Ishikawa (cell line): ENCODE measurements around the gene RABGAP1L.

Experiments
- EP300 ChIP-seq: IDR thresholded peaks from 2 replicates; pipeline ENCODE4 v1.6.1; 2012; ENCODE audit warnings: borderline replicate concordance
- FOXM1 ChIP-seq: IDR thresholded peaks from 2 replicates; pipeline ENCODE4 v1.6.1; 2012; ENCODE audit warnings: low read depth, borderline replicate concordance
- NFIC ChIP-seq: IDR thresholded peaks from 2 replicates; pipeline ENCODE4 v1.6.1; 2012
- TCF12 ChIP-seq: IDR thresholded peaks from 2 replicates; pipeline ENCODE4 v1.6.1; 2012; ENCODE audit warnings: low read depth
- TF ChIP-seq, protein P1 (sequence below): IDR thresholded peaks from 2 replicates; pipeline ENCODE4 v1.6.1; 2012; ENCODE audit warnings: low read depth, mild to moderate bottlenecking
- TF ChIP-seq, protein P2 (sequence below): IDR thresholded peaks from 2 replicates; pipeline ENCODE4 v1.6.1; 2012

DNA sequence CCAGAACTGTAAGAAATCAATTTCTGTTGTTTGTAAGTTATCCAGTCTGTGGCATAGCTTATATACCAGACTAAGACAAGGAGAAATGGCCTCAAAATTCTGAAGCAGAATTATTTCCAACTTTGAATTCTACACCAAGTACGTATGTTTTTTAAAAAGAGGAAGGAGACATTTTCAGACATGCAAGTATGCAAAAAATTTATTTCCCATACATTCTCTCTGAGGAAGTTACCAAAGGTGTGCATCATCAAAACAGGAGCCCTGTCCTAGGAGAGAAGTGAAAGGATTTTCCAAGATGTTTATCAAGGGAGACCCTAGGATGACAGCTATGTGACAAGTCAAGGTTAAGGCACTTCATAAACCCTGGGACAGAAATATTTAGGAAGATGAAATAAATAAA, 49.3 kb upstream of the RABGAP1L start:
- no peak for TF ChIP-seq NFIC
- TF ChIP-seq EP300: no peak
- TF ChIP-seq, protein P1, sequence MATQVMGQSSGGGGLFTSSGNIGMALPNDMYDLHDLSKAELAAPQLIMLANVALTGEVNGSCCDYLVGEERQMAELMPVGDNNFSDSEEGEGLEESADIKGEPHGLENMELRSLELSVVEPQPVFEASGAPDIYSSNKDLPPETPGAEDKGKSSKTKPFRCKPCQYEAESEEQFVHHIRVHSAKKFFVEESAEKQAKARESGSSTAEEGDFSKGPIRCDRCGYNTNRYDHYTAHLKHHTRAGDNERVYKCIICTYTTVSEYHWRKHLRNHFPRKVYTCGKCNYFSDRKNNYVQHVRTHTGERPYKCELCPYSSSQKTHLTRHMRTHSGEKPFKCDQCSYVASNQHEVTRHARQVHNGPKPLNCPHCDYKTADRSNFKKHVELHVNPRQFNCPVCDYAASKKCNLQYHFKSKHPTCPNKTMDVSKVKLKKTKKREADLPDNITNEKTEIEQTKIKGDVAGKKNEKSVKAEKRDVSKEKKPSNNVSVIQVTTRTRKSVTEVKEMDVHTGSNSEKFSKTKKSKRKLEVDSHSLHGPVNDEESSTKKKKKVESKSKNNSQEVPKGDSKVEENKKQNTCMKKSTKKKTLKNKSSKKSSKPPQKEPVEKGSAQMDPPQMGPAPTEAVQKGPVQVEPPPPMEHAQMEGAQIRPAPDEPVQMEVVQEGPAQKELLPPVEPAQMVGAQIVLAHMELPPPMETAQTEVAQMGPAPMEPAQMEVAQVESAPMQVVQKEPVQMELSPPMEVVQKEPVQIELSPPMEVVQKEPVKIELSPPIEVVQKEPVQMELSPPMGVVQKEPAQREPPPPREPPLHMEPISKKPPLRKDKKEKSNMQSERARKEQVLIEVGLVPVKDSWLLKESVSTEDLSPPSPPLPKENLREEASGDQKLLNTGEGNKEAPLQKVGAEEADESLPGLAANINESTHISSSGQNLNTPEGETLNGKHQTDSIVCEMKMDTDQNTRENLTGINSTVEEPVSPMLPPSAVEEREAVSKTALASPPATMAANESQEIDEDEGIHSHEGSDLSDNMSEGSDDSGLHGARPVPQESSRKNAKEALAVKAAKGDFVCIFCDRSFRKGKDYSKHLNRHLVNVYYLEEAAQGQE: no peak
- TF ChIP-seq FOXM1: no peak
- TF ChIP-seq, protein P2, sequence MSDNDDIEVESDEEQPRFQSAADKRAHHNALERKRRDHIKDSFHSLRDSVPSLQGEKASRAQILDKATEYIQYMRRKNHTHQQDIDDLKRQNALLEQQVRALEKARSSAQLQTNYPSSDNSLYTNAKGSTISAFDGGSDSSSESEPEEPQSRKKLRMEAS: no peak
- TF ChIP-seq TCF12: no peak
